T-cell (primary cell): Measurements from ENCODE around the gene GPR21. TPM values are rescaled to one million over a fixed set of nuclear protein-coding genes. Genes with fewer than 3 reads are reported as not detected.

Source experiments
- ATAC-seq, 4 experiments: fragments of 200-7000 bp in 3 of 4; fragments of 150-1000 bp in 1 of 4; cut with Tn5 transposase; replicated peaks in 1 of 4; 1 replicate in 3 of 4; 2 replicates in 1 of 4; pipeline ENCODE4 v1.10.0; 2021; ENCODE audit warnings: moderate library complexity in 3 of 4, mild to moderate bottlenecking in 2 of 4, moderate number of reproducible peaks in 1 of 4
- CTCF ChIA-PET, 2 donors: fragments of 300-600 bp; sonication (Branson Sonifier 250); formaldehyde crosslinking; loops; one replicate each; lab custom pipeline; 2022; ENCODE audit warnings: antibody characterized with exemption in 2 of 2; lab: Charles Lee
- POLR2A ChIA-PET, 2 donors: fragments of 300-600 bp; sonication (Branson Sonifier 250); formaldehyde crosslinking; loops; one replicate each; lab custom pipeline; 2022; ENCODE audit warnings: antibody characterized with exemption in 2 of 2; lab: Charles Lee
- DNase-seq, 35 experiments: peaks; one replicate each; pipeline versions ENCODE4 v3.0.0 to v3.0.0-alpha.2; 2013 to 2023
- H3K27ac ChIP-seq: one replicate; pipeline ENCODE4 v1.5.1; 2013; ENCODE audit warnings: low read length
- H3K27me3 ChIP-seq, 2 experiments: replicated peaks in 1 of 2; 1 replicate in 1 of 2; 2 replicates in 1 of 2; pipeline versions ENCODE4 v1.6.1 to v1.7.0; 2013; ENCODE audit warnings: low read length in 1 of 2, mixed read lengths in 1 of 2; ENCODE audit not compliant: control insufficient read depth in 2 of 2, insufficient read depth in 2 of 2; ENCODE audit errors: extremely low read depth in 1 of 2
- H3K36me3 ChIP-seq, 2 donors: 1 replicate in 1 of 2; 2 replicates in 1 of 2; pipeline versions ENCODE4 v1.6.1 to v1.7.0; 2013; ENCODE audit warnings: low read length in 1 of 2; ENCODE audit not compliant: control insufficient read depth in 2 of 2, insufficient read depth in 1 of 2; ENCODE audit errors: extremely low read depth in 1 of 2
- H3K4me1 ChIP-seq, 2 experiments: 1 replicate in 1 of 2; 2 replicates in 1 of 2; pipeline versions ENCODE4 v1.6.1 to v1.7.0; 2013; ENCODE audit warnings: low read length in 2 of 2, mixed read lengths in 1 of 2; ENCODE audit not compliant: insufficient read depth in 2 of 2, control insufficient read depth in 1 of 2; ENCODE audit errors: extremely low read depth in 1 of 2
- H3K4me3 ChIP-seq, 2 donors: 1 replicate in 1 of 2; 2 replicates in 1 of 2; pipeline versions ENCODE4 v1.5.1 to v1.7.0; 2013; ENCODE audit warnings: mild to moderate bottlenecking in 2 of 2, low read length in 1 of 2, moderate library complexity in 1 of 2; ENCODE audit not compliant: control insufficient read depth in 1 of 2; ENCODE audit errors: extremely low read depth in 1 of 2
- H3K9me3 ChIP-seq: 2 replicates; pipeline ENCODE4 v1.7.0; 2013
- H3K27ac Mint-ChIP-seq, 2 donors: one replicate each; pipeline ENCODE4 v1.8.0; 2020 to 2021; ENCODE audit warnings: mild to moderate bottlenecking in 2 of 2, mixed read lengths in 2 of 2
- H3K27me3 Mint-ChIP-seq, 2 donors: one replicate each; pipeline ENCODE4 v1.8.0; 2021 to 2022; ENCODE audit warnings: mixed read lengths in 2 of 2
- H3K36me3 Mint-ChIP-seq: one replicate; pipeline ENCODE4 v1.8.0; 2021; ENCODE audit warnings: mixed read lengths
- H3K4me1 Mint-ChIP-seq, 3 donors: one replicate each; pipeline ENCODE4 v1.8.0; 2020 to 2022; ENCODE audit warnings: mixed read lengths in 3 of 3, mild to moderate bottlenecking in 1 of 3
- H3K4me3 Mint-ChIP-seq, 3 donors: one replicate each; pipeline ENCODE4 v1.8.0; 2020 to 2022; ENCODE audit warnings: mild to moderate bottlenecking in 3 of 3, mixed read lengths in 3 of 3, moderate library complexity in 3 of 3
- H3K9me3 Mint-ChIP-seq, 3 donors: one replicate each; pipeline ENCODE4 v1.8.0; 2020 to 2022; ENCODE audit warnings: mixed read lengths in 3 of 3
- WGBS: methylation state at CpG from one replicate; pipeline ENCODE4 v1.1.5; 2013; ENCODE audit warnings: missing lambda C conversion rate; ENCODE audit not compliant: insufficient coverage; 5-methylcytosine and 5-hydroxymethylcytosine counted together
- total RNA-seq, 35 experiments: library from RNA in 6 of 35; stranded (reverse) in 6 of 35; fragments of 120-200 nt in 1 of 35; gene quantifications; one replicate each; pipeline versions ENCODE4 v1.2.1 to v1.2.4 and lab custom pipeline; 2013 to 2026

Gene GPR21
- total RNA-seq, 5 donors from 2014 or later (not counting 1 experiment from before 2014, with no cell fraction given): 0.23 to 2.4 (median 1.0) TPM

GRCh38 chr9:123035791-123036190, 2.3 kb downstream of the GPR21 start:
- no peaks in the 10 kb centered on the region for H3K27me3 Mint-ChIP-seq
- DNase-seq (no peak), ATAC-seq (no peak)
- H3K36me3 ChIP-seq: peaks cover 2 to 3% of the 10 kb centered on the region in 2 donors
- H3K4me3 Mint-ChIP-seq: no peak overlapping the region
- H3K4me1 ChIP-seq: no peaks in the 10 kb centered on the region
- no peaks in the 10 kb centered on the region for H3K27me3 ChIP-seq
- no peaks in the 10 kb centered on the region for H3K9me3 Mint-ChIP-seq
- H3K27ac ChIP-seq: no peak overlapping the region
- H3K27ac Mint-ChIP-seq: no peak overlapping the region
- H3K9me3 ChIP-seq: no peaks in the 10 kb centered on the region
- no peak overlapping the region for H3K4me3 ChIP-seq
- WGBS: no CpG with 5 or more reads among the region's 2 CpGs
- POLR2A ChIA-PET: no interaction called here
- CTCF ChIA-PET: no interaction called here
- H3K36me3 Mint-ChIP-seq: peaks cover 54% of the 10 kb centered on the region
- peaks cover 4 to 18% (median 6%) of the 10 kb centered on the region in 3 donors for H3K4me1 Mint-ChIP-seq

- ATAC-seq: no peak
- no peaks in the 10 kb centered on the region for H3K27me3 ChIP-seq
- no peak overlapping the region for H3K27ac Mint-ChIP-seq
These were observed 3.6 kb downstream of the GPR21 start for GRCh38 chr9:123036893-123037545.

DNA sequence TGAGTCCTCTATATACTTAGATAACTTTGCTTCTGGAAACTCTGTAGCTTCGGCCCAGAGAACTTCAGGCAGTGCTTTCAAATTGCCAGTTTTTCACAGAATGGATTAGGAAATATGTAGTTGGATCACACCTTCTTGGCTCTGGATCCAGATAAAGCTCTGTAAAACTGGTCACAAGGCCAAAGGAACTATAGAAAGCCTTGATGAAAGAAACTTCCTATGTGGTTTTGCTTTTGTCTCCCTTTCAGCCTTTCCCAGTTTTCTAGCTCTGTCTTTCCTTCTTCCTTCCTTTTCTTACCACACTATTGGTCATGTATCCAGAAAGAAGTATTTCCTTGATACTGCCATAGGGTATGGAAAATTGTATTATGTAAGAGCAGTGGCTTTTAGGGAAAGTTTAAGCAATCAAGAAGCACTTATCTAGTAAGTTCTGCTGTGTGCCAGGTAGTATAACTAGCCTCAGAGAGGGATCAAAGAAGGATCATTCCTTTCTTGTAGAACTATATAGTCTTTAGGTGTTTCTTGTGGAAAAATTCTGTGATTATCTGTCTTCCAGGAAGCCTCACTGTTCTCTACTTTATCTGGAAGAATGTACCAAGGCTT, 6.3 kb downstream of the GPR21 start:
- ChIA-PET CTCF (no interaction called here), POLR2A (interaction anchor here in 1 of 2 donors (0.6 kb wide), 1 partner anchor 105 kb away, joined by 3 read pairs; no protein-coding TSS in a partner anchor)
- no peak overlapping the region for H3K27ac Mint-ChIP-seq
- no peaks in the 10 kb centered on the region for H3K27me3 Mint-ChIP-seq
- H3K4me3 Mint-ChIP-seq: no peak overlapping the region
- Histone ChIP-seq H3K27me3 (no peaks in the 10 kb centered on the region), H3K36me3 (peaks cover 2 to 3% of the 10 kb centered on the region in 2 donors), H3K9me3 (no peaks in the 10 kb centered on the region), H3K4me3 (no peak overlapping the region), H3K27ac (no peak overlapping the region), H3K4me1 (no peaks in the 10 kb centered on the region)
- peaks cover 0 to 14% (median 0%) of the 10 kb centered on the region in 3 donors for H3K9me3 Mint-ChIP-seq
- DNase-seq (no peak), ATAC-seq (no peak)
- H3K36me3 Mint-ChIP-seq: peaks cover 58% of the 10 kb centered on the region
- 100% methylated on average over 1 of the region's 1 CpG for WGBS
- H3K4me1 Mint-ChIP-seq: peaks cover 0 to 4% (median 2%) of the 10 kb centered on the region in 3 donors

More at GRCh38 chr9:123036893-123037545, 3.6 kb downstream of the GPR21 start:
- Histone ChIP-seq H3K27ac (no peak overlapping the region), H3K36me3 (peaks cover 2 to 3% of the 10 kb centered on the region in 2 donors), H3K9me3 (no peaks in the 10 kb centered on the region), H3K4me3 (no peak overlapping the region), H3K4me1 (no peaks in the 10 kb centered on the region)
- Mint-ChIP-seq H3K9me3 (peaks cover 0 to 1% (median 0%) of the 10 kb centered on the region in 3 donors), H3K36me3 (peaks cover 54% of the 10 kb centered on the region), H3K4me1 (peaks cover 2 to 18% (median 6%) of the 10 kb centered on the region in 3 donors), H3K4me3 (no peak overlapping the region), H3K27me3 (no peaks in the 10 kb centered on the region)
- DNase-seq: no peak
- ChIA-PET POLR2A (no interaction called here), CTCF (no interaction called here)
- 93% methylated on average over 3 of the region's 3 CpGs for WGBS

DNA sequence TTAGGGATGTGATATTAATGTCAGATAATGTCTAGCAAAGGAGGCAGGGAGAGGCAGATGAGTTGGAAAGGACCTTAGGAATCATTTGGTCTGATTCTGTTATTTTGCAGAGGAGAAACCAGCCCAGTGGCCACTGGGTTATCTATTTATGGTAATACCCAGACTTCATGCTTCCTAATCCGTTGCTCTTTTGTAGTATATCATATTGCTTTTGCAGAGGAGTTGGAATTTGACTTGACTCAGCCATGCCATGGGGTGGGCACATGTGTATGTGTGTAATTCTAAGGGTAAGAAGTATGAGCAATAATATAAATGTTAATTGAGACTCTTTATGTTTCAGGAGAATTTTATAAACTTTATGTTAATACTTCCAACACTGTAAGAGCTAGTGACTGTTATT, 7.3 kb downstream of the GPR21 start:
- no peak for ATAC-seq
- ChIA-PET CTCF (no interaction called here), POLR2A (no interaction called here)
- Mint-ChIP-seq H3K27me3 (no peaks in the 10 kb centered on the region), H3K9me3 (peaks cover 0 to 14% (median 0%) of the 10 kb centered on the region in 3 donors), H3K36me3 (peaks cover 48% of the 10 kb centered on the region), H3K4me3 (no peak overlapping the region), H3K27ac (no peak overlapping the region), H3K4me1 (peaks cover 0 to 4% (median 2%) of the 10 kb centered on the region in 3 donors)
- no peaks in the 10 kb centered on the region for H3K9me3 ChIP-seq
- no peak overlapping the region for H3K4me3 ChIP-seq
- no CpG with 5 or more reads among the region's 1 CpG for WGBS
- no peak for DNase-seq
- no peaks in the 10 kb centered on the region for H3K27me3 ChIP-seq
- H3K36me3 ChIP-seq: peaks cover 0 to 3% of the 10 kb centered on the region in 2 donors
- H3K4me1 ChIP-seq: no peaks in the 10 kb centered on the region
- H3K27ac ChIP-seq: no peak overlapping the region

- Histone ChIP-seq H3K36me3 (peaks cover 0 to 3% of the 10 kb centered on the region in 2 donors), H3K4me3 (no peak overlapping the region), H3K9me3 (no peaks in the 10 kb centered on the region), H3K4me1 (no peaks in the 10 kb centered on the region), H3K27ac (no peak overlapping the region), H3K27me3 (no peaks in the 10 kb centered on the region)
- POLR2A ChIA-PET: interaction anchor here in 1 of 2 donors (0.6 kb wide), 1 partner anchor 151 kb away, joined by 4 read pairs; no protein-coding TSS in a partner anchor
- no peak for ATAC-seq
- Mint-ChIP-seq H3K36me3 (peaks cover 48% of the 10 kb centered on the region), H3K27me3 (no peaks in the 10 kb centered on the region), H3K27ac (no peak overlapping the region), H3K4me3 (no peak overlapping the region), H3K9me3 (peaks cover 0 to 14% (median 0%) of the 10 kb centered on the region in 3 donors), H3K4me1 (peaks cover 0 to 4% (median 2%) of the 10 kb centered on the region in 3 donors)
- DNase-seq: no peak
- 100% methylated on average over 2 of the region's 2 CpGs for WGBS
- CTCF ChIA-PET: no interaction called here
These were observed 8.0 kb downstream of the GPR21 start for GRCh38 chr9:123041489-123041888.

DNA sequence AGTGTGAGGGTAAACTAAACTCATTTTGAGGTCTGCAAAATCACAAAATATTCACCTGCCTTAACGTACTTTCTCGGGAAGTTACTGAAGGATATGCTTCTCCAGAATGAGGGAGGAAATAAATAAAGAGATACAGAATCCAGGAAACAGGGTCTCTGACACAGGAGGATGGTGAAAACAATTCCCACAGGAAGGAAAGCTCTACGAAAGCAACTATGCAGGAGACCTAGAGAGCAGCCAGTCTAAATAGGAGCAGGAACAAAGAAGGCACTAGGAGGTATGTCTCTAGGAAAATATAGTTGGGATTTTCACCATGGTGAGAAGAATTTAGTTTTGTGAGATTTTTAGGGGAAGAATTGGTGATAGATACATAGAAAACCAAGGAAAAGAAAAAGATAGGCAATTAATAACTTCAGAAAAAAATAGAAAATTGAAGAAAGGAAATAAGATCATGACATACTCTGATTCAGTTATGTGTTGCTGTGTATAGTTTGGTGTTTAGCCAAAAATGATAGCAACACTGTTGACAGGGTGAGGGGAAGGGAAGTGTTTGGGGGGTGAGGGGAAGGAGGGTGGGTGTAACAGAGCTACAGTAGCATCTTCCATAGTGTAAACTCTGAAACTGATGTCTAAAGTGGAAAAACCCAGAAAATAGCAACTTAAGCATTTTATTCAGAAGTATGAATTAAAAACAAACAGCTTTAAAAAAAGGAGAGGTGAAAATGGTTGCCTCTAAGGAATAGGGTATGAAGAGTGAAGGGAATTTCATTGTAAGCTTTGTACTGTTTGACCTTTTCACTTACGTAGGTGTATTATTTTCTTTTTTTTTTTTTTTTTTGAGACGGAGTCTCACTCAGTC, 9.8 kb downstream of the GPR21 start:
- Histone ChIP-seq H3K9me3 (no peaks in the 10 kb centered on the region), H3K4me3 (no peak overlapping the region), H3K27me3 (no peaks in the 10 kb centered on the region), H3K4me1 (no peaks in the 10 kb centered on the region), H3K36me3 (peaks cover 0 to 3% of the 10 kb centered on the region in 2 donors), H3K27ac (no peak overlapping the region)
- ChIA-PET POLR2A (interaction anchor here (0.5 to 0.7 kb wide), 2 partner anchors 16 to 595 kb away, joined by 4 to 5 read pairs; no protein-coding TSS in a partner anchor), CTCF (interaction anchor here in 1 of 2 donors (0.6 kb wide), 1 partner anchor 655 kb away, joined by 3 read pairs; no protein-coding TSS in a partner anchor)
- no peak for DNase-seq
- peaks cover 40% of the 10 kb centered on the region for H3K36me3 Mint-ChIP-seq
- peaks cover 0 to 14% (median 0%) of the 10 kb centered on the region in 3 donors for H3K9me3 Mint-ChIP-seq
- no peak for ATAC-seq
- no peaks in the 10 kb centered on the region for H3K4me1 Mint-ChIP-seq
- no peak overlapping the region for H3K4me3 Mint-ChIP-seq
- H3K27ac Mint-ChIP-seq: no peak overlapping the region
- no CpG with 5 or more reads among the region's 5 CpGs for WGBS
- H3K27me3 Mint-ChIP-seq: no peaks in the 10 kb centered on the region
